ENCODE data around the gene CLTB.
A peak's percentile ranks its signal among the peaks of the same experiment; 100 is the strongest.

The CLTB gene

DNA sequence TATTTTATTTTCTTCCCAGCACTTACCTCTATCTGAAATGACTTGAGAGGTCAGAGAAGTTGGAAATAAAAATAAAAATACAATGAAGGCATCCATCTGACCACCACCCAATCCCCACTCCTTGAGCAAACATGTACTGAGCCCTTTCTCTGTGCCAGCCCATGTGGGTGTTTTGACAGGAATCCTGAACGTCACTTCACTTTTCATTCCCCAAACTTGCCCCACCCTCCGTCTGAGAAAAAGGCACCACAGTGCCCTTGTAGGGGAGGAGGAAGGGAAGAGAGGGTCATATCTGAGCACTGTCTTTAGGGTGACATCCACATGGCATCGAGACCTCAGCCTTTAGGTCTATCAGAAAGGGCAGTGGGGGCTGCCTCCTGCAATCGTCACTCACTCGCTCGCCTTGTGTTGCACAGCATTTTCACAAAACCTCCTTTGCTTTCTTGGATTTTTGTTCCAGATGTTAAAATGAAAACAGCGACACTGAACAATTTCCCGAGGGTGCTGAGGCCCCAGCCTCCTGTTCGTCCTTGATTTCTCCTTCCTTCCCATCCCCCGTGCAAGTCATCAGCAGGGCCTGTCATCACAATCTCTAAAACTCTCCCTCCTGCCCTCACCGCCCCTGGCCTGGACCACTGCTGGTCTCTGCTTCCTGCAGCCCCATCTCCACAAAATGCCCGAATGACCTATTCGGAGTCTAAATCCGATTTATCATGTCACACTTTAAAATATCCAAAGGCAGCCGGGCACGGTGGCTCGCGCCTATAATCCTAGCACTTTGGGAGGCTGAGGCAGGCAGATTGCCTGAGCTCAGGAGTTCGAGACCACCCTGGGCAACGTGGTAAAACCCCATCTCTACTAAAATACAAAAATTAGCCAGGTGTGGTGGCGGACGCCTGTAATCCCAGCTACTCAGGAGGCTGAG lies 14.8 kb downstream of the CLTB start:
- no peak for FAIRE-seq

DNA sequence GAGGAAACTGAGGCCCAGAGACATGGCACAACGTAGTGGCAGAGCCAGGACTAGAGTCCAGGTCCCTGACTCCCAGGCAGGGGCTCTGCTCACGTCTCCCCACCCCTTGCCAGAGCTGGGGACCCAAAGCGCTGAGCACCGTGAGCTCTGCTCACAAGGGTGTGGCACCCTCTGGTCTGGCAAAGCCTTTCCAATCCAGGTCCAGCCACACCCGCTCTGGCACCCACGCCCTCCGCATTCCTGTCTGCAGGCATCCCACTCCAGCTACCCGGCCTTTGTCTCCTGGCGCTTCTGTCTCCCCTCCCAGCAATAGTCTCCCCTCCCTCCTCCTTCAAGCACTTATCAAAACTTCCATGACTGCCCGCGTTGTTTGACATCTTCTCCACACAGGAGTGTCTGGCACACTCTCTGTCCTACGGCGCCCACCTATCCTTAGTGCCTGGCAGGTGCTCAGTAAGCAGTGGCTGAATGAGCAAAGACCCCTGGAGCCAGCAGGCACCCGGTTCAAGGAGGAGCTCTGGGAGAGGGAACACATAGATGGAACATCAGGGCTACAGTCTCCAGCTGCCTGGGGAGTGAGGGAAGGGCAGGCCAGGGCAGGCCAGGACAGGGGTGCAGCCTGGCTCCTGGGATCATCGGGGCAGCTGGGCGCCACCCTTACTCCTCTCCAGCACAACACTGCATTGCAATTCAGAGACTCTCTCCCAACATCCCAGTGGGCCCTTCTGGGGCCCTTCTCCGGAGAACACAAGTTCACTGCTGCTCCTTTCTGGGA lies 15.8 kb downstream of the CLTB start:
- FAIRE-seq: no peak

- no peak for FAIRE-seq
These were observed 18.5 kb downstream of the CLTB start for GRCh38 chr5:176397736-176398420.

- no peak for FAIRE-seq
These were observed 20.0 kb downstream of the CLTB start for GRCh38 chr5:176396330-176396729.

GRCh38 chr5:176394881-176395675 lies 21.3 kb downstream of the CLTB start:
- FAIRE-seq: no peak

GRCh38 chr5:176394096-176394495 lies 22.2 kb downstream of the CLTB start:
- FAIRE-seq: no peak

DNA sequence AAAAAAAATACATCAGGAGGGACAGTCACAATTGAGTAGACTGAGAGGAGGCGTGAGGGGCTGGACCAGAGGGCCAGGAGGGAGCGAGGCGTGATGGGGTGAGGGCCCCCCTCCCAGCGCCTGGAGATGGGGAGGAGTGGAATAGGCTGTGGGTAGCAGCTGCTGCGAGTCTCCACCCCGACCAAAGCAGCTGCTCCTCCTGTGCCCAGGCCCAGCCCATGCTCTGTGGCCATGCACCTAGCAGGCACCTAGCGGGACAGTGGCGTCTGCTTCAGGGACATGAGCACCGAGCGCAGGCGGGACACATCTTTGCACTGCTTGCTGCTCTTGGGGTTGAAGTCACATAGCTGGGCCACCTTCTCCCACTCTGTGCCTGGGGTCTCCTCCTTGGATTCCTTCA lies 23.8 kb downstream of the CLTB start:
- no peak for FAIRE-seq

DNA sequence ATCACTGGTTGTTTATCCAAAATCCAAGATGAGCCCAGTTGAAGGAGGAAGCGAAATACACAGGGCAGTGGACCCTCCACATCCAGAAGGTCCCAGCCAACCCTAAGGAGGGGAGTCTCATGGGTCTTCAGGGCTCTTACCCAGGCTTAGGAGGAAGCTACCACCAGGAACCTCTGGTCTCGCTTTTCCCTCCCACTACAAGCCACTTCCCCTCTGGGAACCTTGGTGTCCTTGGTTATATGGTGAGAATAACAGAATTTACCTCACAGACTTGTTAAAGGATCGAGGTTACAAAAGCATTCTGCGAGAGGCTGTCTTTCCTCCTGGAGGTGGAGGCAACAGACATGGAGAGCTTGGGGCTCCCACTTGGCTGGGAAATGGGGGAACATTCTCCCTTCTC lies 24.3 kb downstream of the CLTB start:
- no peak for FAIRE-seq

DNA sequence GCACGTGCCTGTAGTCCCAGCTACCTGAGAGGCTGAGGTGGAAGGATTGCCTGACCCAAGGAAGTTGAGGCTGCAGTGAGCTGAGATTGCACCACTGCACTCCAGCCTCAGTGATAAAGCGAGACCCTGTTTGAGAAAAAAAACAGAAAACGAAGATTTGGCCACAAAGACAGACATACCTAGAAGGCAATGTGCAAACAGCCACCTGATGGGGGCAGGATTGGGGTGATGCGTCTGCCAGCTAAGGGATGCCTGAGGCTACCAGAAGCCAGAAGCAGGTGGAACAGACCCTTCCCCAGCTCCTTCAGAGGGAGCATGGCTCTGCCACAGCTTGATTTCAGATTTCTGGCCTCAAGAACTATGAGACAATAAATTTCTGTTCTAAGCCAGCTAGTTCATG lies 24.9 kb downstream of the CLTB start:
- no peak for FAIRE-seq

DNA sequence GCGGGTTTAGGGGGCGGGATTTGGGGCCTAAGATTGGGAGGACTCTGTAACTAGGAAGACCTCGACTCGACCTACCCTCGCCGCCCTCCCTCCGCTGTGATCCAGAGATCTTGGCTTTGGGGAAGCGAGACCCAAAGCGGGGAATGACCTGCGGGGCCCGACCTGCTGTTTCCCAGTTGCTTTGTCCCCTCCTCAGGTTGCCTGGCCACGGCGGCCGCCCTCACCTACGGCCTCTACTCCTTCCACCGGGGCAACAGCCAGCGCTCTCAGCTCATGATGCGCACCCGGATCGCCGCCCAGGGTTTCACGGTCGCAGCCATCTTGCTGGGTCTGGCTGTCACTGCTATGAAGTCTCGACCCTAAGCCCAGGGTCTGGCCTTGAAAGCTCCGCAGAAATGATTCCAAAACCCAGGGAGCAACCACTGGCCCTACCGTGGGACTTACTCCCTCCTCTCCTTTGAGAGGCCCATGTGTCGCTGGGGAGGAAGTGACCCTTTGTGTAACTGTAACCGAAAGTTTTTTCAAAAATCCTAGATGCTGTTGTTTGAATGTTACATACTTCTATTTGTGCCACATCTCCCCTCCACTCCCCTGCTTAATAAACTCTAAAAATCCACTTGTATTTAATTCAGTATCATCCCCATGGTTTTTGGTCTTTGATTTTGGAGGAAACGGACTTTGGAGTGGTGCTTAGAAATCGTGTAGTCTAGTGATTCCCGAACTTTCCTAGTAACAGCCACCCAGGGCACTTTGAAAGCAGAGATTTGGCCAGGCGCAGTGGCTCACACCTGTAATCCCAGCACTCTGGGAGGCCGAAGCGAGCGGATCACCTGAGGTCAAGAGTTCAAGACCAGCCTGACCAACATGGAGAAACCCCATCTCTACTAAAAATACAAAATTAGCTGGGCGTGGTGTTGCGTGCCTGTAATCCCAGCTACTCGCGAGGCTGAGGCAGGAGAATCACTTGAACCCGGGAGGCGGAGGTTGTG lies 26.9 kb downstream of the CLTB start:
- peak; percentile 5 for FAIRE-seq

GRCh38 chr5:176388444-176389134 lies 27.8 kb downstream of the CLTB start, which contains the start of the genes HIGD2A and NOP16:
TSS of gene HIGD2A (plus strand) at chr5:176388751. CDS start at chr5:176388820, 69 bp downstream.
TSS of gene NOP16 (minus strand) at chr5:176388598. CDS start at chr5:176388539, 59 bp downstream.
- FAIRE-seq: no peak

- no peak for FAIRE-seq
These were observed 28.3 kb downstream of the CLTB start for GRCh38 chr5:176388003-176388443.

- FAIRE-seq: no peak
These were observed 28.9 kb downstream of the CLTB start for GRCh38 chr5:176387384-176387925.

- no peak for FAIRE-seq
These were observed 29.8 kb downstream of the CLTB start for GRCh38 chr5:176386491-176386890.

DNA sequence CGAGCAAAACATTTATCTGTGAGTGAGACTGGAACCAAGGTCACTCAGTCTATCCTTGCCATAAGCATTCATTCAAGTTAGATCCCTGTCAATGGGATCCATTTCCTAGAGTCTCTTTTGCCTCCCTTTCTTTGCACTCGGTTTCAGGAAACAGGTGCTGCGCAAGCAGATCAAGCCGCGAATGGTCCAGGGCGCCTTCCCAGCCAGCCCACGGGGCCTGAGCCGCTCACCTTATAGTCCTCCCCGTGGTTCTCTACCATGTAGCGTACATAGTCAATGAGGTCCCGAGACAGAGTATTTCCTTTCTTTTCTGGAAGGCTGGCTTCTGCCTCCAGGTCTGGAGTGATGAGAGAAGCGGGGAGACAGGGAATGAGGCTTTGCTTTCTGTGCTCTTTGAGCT lies 31.3 kb downstream of the CLTB start:
- FAIRE-seq: no peak

- no peak for FAIRE-seq
These were observed 31.9 kb downstream of the CLTB start for GRCh38 chr5:176384366-176384930.

DNA sequence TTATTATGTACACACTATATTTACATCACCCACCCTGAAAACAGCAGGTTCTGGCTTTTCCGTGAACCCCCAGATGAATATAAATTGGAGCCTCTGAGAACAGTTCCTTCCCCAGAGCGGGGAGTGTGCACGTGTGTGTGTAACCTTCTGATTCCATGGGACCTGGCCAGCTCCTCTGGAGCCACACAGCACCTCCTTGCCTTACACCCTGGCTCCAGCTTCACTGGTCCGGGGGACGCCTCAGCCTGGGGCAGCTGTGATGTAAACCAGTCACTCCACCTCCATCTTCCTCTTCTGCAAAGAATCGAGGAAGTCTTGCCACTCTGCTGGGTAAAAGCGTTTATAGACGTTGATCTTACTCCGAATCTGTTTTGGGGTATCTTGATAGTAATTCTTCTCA lies 32.4 kb downstream of the CLTB start:
- no peak for FAIRE-seq

- no peak for FAIRE-seq
These were observed 33.0 kb downstream of the CLTB start for GRCh38 chr5:176383248-176383905.

- FAIRE-seq: no peak
These were observed 33.6 kb downstream of the CLTB start for GRCh38 chr5:176382721-176383120.

Measured in colon (tissue), 2 donors.